Measurements from ENCODE around the gene GPA33.

Gene GPA33

DNA sequence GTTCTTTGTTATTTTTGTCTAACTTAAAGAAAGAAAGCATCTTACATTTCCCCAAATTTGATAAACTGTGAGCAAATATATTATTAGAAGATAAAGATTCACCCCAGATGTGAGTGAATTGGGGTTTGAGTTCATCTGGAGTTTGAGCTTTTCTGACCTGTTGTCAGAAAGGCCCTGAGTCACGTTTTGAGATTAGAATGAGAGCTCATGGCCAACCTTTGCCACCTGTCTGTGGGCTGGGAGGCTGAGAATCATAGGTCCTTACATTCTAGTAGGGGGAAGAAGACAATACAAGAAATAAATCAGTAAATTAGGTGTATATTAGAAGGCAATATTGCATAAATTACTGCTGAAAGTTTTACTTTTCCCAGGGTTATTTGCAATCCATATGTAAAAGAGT is 26.0 kb upstream of the GPA33 start:
- DNase-seq: no peak

DNA sequence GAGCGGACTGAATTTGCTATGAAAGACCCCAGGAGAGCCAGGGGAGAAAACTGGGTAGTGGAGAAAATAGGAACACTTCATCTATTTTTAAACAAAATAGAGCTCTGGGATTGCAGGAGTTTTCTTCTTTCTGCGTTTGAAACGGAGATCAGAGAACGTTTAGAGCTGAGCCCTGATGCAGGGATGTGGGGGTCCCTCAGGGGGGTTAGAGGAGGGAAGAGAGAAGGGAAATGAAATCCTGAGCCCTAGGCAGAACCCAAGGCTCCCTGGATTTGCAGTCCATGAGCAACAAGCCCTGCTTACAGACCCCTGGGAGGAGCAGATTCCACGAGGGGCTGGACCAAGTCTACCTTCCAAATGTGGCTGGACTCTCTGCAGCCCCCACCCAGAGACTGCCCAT is 25.5 kb upstream of the GPA33 start:
- DNase-seq: no peak

DNA sequence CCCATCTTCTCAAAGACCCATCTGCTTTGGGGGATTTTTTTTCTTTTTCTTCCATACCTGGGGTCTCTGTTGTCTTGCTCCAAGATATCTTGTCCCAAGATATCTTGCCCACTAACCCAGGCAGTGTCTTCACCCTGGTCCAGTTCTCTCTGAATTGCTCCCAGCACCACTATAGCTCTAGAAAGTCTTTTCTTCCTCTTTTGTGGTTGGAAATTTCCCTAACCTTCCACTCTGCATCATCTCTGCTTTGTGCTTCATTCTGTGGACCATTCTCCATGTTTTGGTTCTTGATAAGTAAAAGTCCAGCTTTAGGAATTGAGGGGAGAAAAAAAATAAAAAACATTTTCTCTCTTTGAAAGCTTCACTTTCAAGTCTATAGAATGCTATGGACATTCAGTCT is 24.5 kb upstream of the GPA33 start:
- no peak for DNase-seq

DNA sequence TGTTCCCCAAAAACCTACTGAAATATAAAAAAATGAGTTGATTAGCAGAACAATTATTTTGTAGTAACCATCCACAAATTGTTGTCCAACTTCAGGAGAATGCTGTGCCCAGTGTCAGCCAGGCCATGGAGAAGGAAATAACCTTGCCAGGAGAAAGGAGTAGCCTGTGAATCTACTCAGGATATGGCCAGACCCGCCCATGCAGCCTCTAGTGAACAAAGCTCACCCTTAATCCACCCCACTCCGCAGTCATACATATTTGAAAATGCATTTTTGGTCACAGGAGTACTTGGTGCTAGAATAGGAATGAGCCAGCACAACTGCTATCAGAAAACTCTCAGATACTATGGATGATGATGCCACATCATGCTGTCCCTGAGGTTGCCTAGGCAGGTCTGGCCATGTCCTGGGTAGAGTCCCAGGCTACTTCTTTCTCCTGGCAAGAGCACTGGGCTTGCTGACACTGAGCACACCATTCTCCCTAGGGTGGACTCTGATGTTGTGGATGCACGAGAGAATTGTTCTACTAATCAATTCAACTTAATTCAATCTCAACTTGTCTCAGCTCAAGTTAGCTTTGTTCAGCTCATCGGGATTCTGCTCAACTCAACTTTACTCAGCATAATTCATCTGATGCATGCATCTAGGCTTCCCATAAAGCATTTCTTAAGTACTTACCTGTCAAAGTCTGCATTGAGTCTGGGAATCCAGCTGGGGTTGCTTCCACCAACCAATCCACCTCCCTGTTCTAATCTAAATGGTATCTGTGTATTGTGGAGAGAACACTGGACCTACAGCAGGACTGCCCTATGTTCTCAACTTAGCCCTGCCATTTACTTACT is 21.9 kb upstream of the GPA33 start:
- no peak for DNase-seq

DNA sequence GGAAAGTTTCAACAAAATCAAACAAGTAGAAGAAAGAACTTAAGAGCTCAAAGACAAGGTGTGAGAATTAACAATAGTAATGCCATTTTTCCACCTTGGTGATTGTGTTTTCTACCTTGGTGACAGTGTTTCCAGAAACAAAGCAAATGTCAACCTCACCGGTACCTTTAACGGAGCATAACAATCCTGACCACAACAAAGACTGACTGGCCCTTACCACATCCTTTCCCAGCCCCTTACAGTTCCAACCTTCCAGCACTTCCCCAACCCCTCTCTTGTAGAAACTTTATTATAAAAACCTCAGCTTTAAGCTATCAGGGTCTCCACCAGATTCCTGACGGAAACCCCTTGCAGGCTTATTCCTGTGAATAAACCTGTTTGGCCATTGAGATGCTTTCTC is 20.4 kb upstream of the GPA33 start:
- no peak for DNase-seq

DNA sequence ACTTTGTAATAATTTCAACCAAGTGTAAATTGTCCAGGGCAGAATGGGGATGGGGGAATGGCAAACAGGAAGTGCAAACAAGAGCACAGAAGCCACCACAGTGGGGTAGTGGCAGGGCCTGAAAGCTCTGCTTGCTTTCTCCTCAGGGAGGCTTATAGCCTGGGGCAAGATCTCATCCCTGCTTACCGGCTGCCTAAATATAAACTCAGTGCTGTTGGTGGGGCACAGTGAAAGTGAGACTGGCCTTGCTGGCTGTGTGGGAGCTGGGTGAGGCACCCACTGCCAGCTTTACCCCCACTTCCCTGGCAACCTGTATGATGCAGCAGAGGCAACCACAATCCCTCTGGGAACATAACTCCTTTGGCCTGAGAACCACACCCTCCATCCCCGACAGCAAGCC is 18.9 kb upstream of the GPA33 start:
- DNase-seq: no peak

- DNase-seq: no peak
Observed at GRCh38 chr1:167107456-167107855, 17.3 kb upstream of the GPA33 start.

DNA sequence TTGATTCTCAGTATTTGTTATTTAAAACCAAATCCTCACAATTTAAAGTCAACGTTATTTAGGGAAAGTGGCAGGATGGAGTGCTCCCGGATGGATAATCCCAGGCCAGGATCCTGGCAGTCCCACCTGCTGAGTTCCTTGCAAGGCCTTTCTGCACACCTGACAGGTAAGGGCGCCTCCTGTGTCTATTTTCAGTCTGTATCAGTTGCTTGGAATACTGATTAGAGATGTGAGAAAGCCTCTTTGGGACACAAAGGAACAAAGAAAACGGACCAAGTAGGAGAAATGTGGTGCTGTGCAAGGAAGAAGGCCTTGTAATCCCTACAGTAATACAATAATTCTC is 15.9 kb upstream of the GPA33 start:
- DNase-seq: no peak

GRCh38 chr1:167105271-167106118 is 15.3 kb upstream of the GPA33 start:
- DNase-seq: no peak

DNA sequence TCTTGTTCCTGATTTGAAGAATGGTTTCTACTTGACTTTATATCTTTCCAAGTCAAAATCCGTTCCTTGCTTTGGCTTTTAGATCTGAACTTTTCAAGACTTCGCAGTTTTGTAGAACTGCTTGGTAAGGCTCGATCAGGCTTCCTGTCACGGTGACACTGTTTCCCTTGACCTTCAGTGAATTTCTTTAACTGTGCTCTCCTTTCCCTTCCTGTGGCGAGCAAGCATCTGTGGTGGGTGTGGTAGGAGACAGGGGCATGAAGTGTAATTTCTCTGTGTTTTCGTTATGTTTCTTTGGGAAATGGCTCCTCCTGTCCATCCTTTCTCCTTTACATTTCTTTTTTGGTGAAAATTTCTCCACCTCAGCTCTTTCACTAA is 14.1 kb upstream of the GPA33 start:
- DNase-seq: no peak

DNA sequence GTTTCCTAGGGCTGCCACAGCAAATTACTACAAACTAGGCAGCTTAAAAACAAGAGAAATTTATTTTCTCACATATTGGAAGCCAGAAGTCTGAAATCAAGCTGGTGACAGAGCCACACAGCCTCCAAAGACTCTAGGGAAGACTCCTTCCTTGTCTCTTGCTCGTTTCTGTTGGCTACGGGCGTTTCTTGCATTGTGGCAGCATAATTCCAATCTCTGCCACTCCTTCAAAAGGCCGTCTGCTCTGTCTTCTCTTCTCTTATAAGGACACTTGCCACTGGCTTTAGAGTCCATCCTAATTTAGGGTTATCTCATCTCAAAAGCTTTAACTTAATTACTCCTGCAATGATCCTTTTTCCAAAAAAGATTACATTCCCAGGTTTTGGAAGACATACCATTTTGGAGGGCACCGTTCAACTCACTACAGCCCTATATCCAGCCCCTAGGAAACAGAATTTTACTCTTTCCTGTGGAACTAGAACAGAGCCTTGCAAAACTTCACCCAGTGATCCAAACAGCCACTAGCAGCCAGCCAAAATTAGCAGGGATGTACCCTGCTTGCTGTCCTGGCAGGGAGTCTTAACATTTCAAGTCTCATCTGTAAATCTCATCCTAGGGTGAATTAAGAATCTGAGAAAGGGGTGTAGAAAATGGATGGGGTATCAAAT is 12.9 kb upstream of the GPA33 start:
- DNase-seq: no peak

GRCh38 chr1:167101754-167102153 is 11.6 kb upstream of the GPA33 start:
- DNase-seq: no peak

- no peak for DNase-seq
Observed at GRCh38 chr1:167100730-167101129, 10.6 kb upstream of the GPA33 start.

DNA sequence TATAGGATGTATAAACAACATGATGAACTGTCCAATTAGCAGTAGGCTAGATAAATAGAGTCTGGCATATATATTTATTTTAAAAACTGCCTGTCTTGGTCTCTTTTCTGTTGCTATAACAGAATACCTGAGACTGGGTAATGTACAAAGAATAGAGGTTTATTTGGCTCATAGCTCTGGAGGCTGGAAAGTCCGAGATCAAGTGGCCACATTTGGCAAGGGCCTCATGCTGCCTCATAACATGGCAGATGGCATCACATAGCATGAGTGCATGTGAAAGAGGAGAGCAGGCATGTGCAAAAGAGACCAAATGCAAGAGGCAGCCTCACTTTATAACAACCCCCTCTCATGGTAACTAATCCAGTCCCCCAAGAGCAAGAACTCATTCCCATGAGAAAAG is 9.7 kb upstream of the GPA33 start:
- DNase-seq: no peak

GRCh38 chr1:167095368-167095767 is 5.2 kb upstream of the GPA33 start:
- DNase-seq: no peak

- DNase-seq: no peak
Observed at GRCh38 chr1:167094690-167095089, 4.5 kb upstream of the GPA33 start.

DNA sequence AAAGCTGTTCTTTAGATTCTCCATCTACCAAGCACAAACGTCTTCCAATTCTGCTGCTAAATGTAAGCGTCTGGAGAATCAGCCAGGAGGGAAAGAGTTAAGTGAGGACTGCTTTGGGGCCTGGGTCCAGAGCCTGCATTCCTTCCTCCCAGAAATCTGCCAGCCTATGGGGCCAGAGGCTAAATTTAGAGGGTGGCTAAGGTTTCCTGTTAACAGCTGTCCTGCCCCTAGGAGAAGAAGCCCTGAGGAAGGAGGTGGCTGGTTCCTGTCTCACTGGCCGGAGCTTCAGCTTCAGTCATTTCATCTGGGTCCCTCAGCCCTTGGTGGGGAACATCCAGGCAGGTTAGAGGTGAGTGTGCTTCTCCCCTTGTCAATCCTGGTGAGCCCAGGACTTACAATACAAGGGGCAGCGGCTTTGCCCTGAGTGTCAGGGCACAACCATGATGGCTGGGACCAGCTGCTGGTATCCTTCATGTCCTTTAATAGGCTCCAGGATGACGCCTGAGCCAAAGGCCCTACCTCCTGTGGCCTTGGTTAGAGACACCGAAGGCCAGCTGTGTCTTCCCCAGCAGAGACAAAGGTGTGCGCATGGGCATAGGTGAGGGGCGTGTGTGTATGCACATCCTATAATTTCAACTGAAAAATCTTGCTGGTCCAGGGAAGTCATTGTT is 3.8 kb upstream of the GPA33 start, which contains the start of gene STYXL2:
Gene STYXL2, plus strand, starts transcription at position 230 of the 671 bp plus-strand sequence. CDS start 775 bp downstream, outside the sequence.
- DNase-seq: no peak

DNA sequence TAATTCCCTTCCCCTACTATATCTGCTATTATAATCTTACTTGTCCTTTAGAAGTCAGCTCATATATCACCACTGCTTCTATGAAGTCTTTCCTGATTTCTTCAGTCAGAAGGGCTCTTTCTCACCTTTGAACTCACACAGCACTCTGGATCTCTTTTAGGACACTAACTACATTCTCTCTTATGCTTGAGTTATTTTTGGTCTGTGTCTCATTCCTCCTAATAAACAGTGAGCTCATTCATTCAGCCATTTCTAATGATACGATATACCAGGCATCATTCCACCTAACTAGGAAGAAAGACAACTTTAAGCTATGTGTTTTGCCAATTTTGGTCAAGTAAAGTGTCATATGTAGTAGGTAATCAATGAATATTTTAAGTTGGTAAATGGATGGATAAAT is 2.5 kb upstream of the GPA33 start:
- DNase-seq: no peak

GRCh38 chr1:167089939-167090313 is 251 bp downstream of the GPA33 start:
- DNase-seq: no peak

GRCh38 chr1:167088746-167089417 is 1.3 kb downstream of the GPA33 start:
- no peak for DNase-seq

DNA sequence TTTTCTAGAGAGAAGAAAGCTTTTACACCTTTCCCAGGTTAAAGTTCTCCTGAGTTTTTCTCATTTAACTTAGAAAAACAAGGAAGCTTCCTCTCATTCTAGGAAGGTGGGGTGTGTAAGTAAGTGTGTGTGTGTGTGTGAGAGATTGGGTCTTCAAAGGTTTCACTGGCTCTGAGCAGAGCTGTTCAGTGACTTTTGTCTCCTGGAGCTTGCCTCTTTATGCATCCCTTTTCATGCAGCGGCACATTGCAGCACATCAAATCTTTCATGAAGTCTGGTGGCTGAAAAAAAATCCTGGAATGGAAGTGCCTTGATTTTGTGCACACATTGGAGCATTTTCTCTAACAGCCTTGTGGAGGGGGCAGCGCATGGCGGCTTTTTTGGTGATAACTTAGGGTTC is 3.4 kb downstream of the GPA33 start:
- no peak for DNase-seq

GRCh38 chr1:167086033-167086432 is 4.1 kb downstream of the GPA33 start:
- DNase-seq: no peak

- no peak for DNase-seq
Observed at GRCh38 chr1:167084757-167085156, 5.4 kb downstream of the GPA33 start.
